ENCODE results near the gene KLF12. TPM values are rescaled to one million over a fixed set of nuclear protein-coding genes. Genes with fewer than 3 reads are reported as not detected.

Gene KLF12
- total RNA-seq, 1 experiment from 2014 or later: 8.5 TPM

- TF ChIP-seq OVOL2 (CRISPR knock-in tag; IDR thresholded peaks at IDR 0.05; ENCODE audit: borderline replicate concordance) (no peak), ZBTB21 (CRISPR knock-in tag; IDR thresholded peaks at IDR 0.05; ENCODE audit: borderline replicate concordance) (no peak)
- Mint-ChIP-seq H3K27ac (no peak overlapping the region), H3K36me3 (no peaks in the 10 kb centered on the region), H3K9me3 (no peaks in the 10 kb centered on the region), H3K27me3 (ENCODE audit: low read depth) (peaks cover 7% of the 10 kb centered on the region; the same call in 1 of the 2 replicates), H3K4me1 (peaks cover 35% of the 10 kb centered on the region), H3K4me3 (no peak overlapping the region)
- ChIA-PET POLR2A (no interaction called here), CTCF (no interaction called here)
- no peak for DNase-seq (ENCODE audit: low spot score)
- no peak for ATAC-seq
These were observed 3.0 kb downstream of the KLF12 start for GRCh38 chr13:74131227-74131626.

GRCh38 chr13:74129500-74130191, 4.6 kb downstream of the KLF12 start:
- no peaks in the 10 kb centered on the region for H3K36me3 Mint-ChIP-seq
- POLR2A ChIA-PET: no interaction called here
- ATAC-seq: no peak

More at GRCh38 chr13:74129500-74130191, 4.6 kb downstream of the KLF12 start:
- no peaks in the 10 kb centered on the region for H3K9me3 Mint-ChIP-seq
- no peak overlapping the region for H3K4me3 Mint-ChIP-seq
- peaks cover 7% of the 10 kb centered on the region; the same call in 1 of the 2 replicates for H3K27me3 Mint-ChIP-seq (ENCODE audit: low read depth)
- TF ChIP-seq JAZF1 (CRISPR knock-in tag; IDR thresholded peaks at IDR 0.05): no peak
- no peak for TF ChIP-seq ATF2 (CRISPR knock-in tag; IDR thresholded peaks at IDR 0.05; ENCODE audit: borderline replicate concordance, low read depth)
- no peak for TF ChIP-seq CBFB (CRISPR knock-in tag; IDR thresholded peaks at IDR 0.05; ENCODE audit: low read depth)
- no peak for TF ChIP-seq ZNF396 (CRISPR knock-in tag; IDR thresholded peaks at IDR 0.05; ENCODE audit: borderline replicate concordance)
- no peak for TF ChIP-seq CTCF (IDR thresholded peaks at IDR 0.05)
- TF ChIP-seq ZNF121 (CRISPR knock-in tag; IDR thresholded peaks at IDR 0.05): no peak
- TF ChIP-seq SMAD3 (CRISPR knock-in tag; IDR thresholded peaks at IDR 0.05; ENCODE audit: borderline replicate concordance): no peak
- no peak for TF ChIP-seq E2F1 (CRISPR knock-in tag; IDR thresholded peaks at IDR 0.05)
- TF ChIP-seq ZBTB43 (CRISPR knock-in tag; IDR thresholded peaks at IDR 0.05): no peak
- no peak for TF ChIP-seq SP1 (CRISPR knock-in tag; conservative IDR thresholded peaks at IDR 0.05)
- no peak for TF ChIP-seq NFE2L1 (CRISPR knock-in tag; IDR thresholded peaks at IDR 0.05)
- TF ChIP-seq GTF2I (CRISPR knock-in tag; conservative IDR thresholded peaks at IDR 0.05): no peak
- TF ChIP-seq ZNF532 (CRISPR knock-in tag; IDR thresholded peaks at IDR 0.05; ENCODE audit: borderline replicate concordance): no peak
- no peak for TF ChIP-seq NFATC4 (CRISPR knock-in tag; IDR thresholded peaks at IDR 0.05)
- no peak for TF ChIP-seq GABPB1 (CRISPR knock-in tag; IDR thresholded peaks at IDR 0.05)
- TF ChIP-seq MXD4 (CRISPR knock-in tag; IDR thresholded peaks at IDR 0.05; ENCODE audit: borderline replicate concordance): no peak
- no peak for TF ChIP-seq ZNF138 (CRISPR knock-in tag; conservative IDR thresholded peaks at IDR 0.05)
- TF ChIP-seq ETV6 (CRISPR knock-in tag; IDR thresholded peaks at IDR 0.05): no peak
- H3K4me1 Mint-ChIP-seq: peaks cover 35% of the 10 kb centered on the region
- CTCF ChIA-PET: no interaction called here
- DNase-seq (ENCODE audit: low spot score): no peak
- no peak overlapping the region for H3K27ac Mint-ChIP-seq

All from WTC11 (cell line).